ENCODE results near the gene UST. TPM values are rescaled to one million over a fixed set of nuclear protein-coding genes. Genes with fewer than 3 reads are reported as not detected.
"Not testable (repeated sequence)": the region's sequence is repeated elsewhere in the genome, so short reads cannot be mapped to it uniquely, and the experiment has no call there.

UST gene
- total RNA-seq, 1 donor from 2014 or later, result 5.5 TPM

GRCh38 chr6:148751793-148752170 is 5.0 kb downstream of the UST start:
- no peak for DNase-seq (ENCODE audit: low read depth, low spot score)
- Mint-ChIP-seq H3K9me3 (no peaks in the 10 kb centered on the region), H3K4me1 (peaks cover 8% of the 10 kb centered on the region), H3K27me3 (ENCODE audit: low read depth) (peaks cover 20% of the 10 kb centered on the region), H3K27ac (ENCODE audit: unreplicated experiment) (no peak overlapping the region), H3K36me3 (ENCODE audit: low read depth) (no peaks in the 10 kb centered on the region), H3K4me3 (no peak overlapping the region)
- TF ChIP-seq, protein P1, sequence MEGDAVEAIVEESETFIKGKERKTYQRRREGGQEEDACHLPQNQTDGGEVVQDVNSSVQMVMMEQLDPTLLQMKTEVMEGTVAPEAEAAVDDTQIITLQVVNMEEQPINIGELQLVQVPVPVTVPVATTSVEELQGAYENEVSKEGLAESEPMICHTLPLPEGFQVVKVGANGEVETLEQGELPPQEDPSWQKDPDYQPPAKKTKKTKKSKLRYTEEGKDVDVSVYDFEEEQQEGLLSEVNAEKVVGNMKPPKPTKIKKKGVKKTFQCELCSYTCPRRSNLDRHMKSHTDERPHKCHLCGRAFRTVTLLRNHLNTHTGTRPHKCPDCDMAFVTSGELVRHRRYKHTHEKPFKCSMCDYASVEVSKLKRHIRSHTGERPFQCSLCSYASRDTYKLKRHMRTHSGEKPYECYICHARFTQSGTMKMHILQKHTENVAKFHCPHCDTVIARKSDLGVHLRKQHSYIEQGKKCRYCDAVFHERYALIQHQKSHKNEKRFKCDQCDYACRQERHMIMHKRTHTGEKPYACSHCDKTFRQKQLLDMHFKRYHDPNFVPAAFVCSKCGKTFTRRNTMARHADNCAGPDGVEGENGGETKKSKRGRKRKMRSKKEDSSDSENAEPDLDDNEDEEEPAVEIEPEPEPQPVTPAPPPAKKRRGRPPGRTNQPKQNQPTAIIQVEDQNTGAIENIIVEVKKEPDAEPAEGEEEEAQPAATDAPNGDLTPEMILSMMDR (conservative IDR thresholded peaks at IDR 0.05), result no peak

DNA sequence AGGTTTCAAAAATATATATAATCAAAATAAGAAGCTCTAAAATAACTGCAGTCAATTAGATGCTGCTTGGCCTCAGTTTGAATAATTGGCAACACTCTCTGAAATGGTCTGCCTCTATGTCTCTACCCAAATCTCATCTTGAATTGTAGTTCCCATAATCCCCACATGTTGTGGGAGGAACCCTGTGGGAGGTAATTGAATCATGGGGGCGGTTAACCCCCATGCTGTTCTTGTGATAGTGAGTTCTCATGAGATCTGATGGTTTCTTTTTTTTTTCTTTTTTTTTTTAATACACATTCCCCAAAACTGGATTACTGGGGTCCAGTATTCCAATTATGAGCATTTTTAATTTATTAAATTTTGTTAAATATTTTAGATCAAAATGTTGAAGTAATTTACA is 8.5 kb downstream of the UST start:
- not testable (repeated sequence) for DNase-seq (ENCODE audit: low read depth, low spot score); H3K36me3 Mint-ChIP-seq (ENCODE audit: low read depth)

DNA sequence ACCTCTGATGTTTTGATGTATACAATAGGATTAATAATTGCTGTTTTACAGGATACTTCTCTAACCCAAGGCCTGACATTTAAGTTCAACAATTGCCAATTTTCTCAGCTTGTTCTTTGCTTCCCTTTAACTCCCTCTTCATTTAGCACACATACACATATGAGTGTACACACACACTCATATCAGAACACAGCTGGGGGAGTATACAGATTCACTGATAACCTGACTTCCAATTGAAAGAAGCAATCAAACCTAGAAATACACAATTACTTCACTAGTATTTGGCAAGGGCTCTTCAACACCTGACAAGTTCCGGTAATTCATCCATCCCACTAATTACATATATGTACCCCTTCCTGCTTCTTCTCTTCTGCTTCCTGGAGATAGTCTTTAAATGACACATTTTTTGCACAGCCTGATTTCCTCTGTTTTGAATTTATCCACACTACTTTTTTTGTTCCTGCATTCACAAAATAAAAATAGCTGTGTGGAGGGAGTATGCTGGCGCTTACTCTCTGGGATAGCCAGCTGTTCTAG is 11.2 kb downstream of the UST start:
- TF ChIP-seq, protein P1 (conservative IDR thresholded peaks at IDR 0.05), result no peak
- no peak for DNase-seq (ENCODE audit: low read depth, low spot score)
- Mint-ChIP-seq H3K9me3 (no peaks in the 10 kb centered on the region), H3K27ac (ENCODE audit: unreplicated experiment) (no peak overlapping the region), H3K27me3 (ENCODE audit: low read depth) (no peaks in the 10 kb centered on the region), H3K4me1 (peaks cover 38% of the 10 kb centered on the region), H3K36me3 (ENCODE audit: low read depth) (no peaks in the 10 kb centered on the region), H3K4me3 (no peak overlapping the region)

More for the DNA sequence above, 8.5 kb downstream of the UST start:
- H3K9me3 Mint-ChIP-seq; H3K4me3 Mint-ChIP-seq; H3K27ac Mint-ChIP-seq (ENCODE audit: unreplicated experiment); H3K27me3 Mint-ChIP-seq (ENCODE audit: low read depth): not testable (repeated sequence)
- H3K4me1 Mint-ChIP-seq, result peaks cover 13% of the 10 kb centered on the region

DNA sequence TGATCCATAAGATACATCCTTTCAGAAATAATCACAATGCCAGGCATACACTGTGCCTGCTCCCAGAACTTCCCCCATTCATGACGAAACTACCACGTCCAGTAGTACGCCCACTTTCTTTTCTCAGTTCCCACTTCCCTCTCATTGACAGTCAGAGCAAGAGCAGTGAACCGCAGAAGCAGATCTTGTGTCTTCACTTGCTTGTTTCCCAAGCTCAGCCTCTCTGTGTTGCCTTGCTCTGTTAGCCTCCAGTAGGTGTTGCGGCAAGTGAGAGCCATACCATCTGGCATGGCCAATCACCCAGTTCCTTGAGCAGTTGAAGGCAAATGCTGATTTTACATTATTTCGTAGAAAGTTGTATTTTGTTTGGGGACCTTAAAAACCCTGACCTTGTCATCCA is 11.7 kb downstream of the UST start:
- H3K4me1 Mint-ChIP-seq, result peaks cover 38% of the 10 kb centered on the region
- peaks cover 3% of the 10 kb centered on the region for H3K9me3 Mint-ChIP-seq
- H3K27ac Mint-ChIP-seq (ENCODE audit: unreplicated experiment), result peak overlapping the region; percentile 52

DNA sequence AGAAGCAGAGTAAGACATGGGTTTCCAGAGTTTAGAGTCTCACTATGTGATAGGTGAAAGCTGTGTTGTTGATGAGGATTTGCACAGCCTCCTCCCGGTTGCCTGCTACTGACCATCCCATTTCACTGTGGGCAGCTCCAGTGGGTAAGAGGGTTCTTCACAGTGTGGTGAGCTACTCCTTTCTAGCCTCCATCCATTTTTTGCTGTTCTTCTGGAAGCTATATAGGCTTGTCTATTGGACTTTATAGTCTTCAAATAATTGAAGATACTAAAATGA is 13.4 kb downstream of the UST start:
- DNase-seq (ENCODE audit: low read depth, low spot score), result no peak
- TF ChIP-seq, protein P1 (conservative IDR thresholded peaks at IDR 0.05), result no peak
- no peak overlapping the region for H3K4me3 Mint-ChIP-seq
- peaks cover 44% of the 10 kb centered on the region for H3K4me1 Mint-ChIP-seq
- no peaks in the 10 kb centered on the region for H3K27me3 Mint-ChIP-seq (ENCODE audit: low read depth)
- H3K9me3 Mint-ChIP-seq, result peaks cover 8% of the 10 kb centered on the region
- no peaks in the 10 kb centered on the region for H3K36me3 Mint-ChIP-seq (ENCODE audit: low read depth)
- H3K27ac Mint-ChIP-seq (ENCODE audit: unreplicated experiment), result no peak overlapping the region

More for the DNA sequence above, 11.7 kb downstream of the UST start:
- TF ChIP-seq, protein P1 (conservative IDR thresholded peaks at IDR 0.05), result no peak
- H3K27me3 Mint-ChIP-seq (ENCODE audit: low read depth), result no peaks in the 10 kb centered on the region
- no peak overlapping the region for H3K4me3 Mint-ChIP-seq
- no peaks in the 10 kb centered on the region for H3K36me3 Mint-ChIP-seq (ENCODE audit: low read depth)
- DNase-seq (ENCODE audit: low read depth, low spot score), result no peak

DNA sequence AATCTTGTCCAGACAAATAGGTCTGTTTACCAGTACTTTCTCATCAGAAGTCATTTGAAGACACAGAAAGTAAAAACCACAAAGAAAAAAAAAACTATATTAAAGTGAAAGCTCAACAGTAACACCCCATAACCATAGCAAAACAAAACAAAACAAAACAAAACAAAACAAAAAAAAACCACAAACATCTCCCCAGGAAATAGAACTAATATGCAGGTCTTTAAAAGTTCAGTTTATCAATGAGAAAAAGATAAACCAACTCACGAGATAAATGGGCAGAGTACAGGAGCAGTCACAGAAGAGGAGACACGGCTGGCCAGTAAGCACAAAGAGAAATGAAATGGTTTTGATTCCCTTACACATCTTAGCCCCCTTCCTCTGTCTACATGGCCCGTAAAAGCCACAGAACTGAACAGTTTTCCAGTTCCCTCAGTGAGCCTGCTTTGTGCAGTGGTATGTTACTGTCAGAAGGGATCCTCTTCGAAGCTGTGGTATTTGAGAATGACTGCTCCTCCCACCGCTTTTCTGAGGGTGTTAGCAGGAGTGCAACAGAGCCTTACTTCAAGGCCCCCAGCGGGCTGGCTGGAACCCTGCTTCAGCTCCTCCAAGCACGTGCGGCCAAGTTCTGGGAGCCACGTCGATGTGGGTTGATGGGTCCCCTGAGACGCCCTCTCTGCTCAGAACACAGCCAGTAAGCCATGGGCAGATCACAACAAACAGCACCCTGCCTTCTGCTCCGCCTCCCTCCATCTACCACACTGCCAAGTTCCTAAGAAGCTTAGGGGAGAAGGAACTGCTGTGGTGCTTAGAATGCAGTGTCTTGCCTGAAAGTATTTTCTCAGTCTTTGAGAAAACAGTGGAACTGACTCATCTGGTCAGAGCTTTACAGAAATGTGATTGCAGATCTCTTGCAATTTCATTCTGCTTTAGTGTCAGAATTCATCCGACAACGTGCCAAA is 14.0 kb downstream of the UST start:
- Mint-ChIP-seq H3K27me3 (ENCODE audit: low read depth) (no peaks in the 10 kb centered on the region), H3K9me3 (peaks cover 8% of the 10 kb centered on the region), H3K4me1 (peaks cover 44% of the 10 kb centered on the region), H3K27ac (ENCODE audit: unreplicated experiment) (no peak overlapping the region), H3K4me3 (no peak overlapping the region), H3K36me3 (ENCODE audit: low read depth) (no peaks in the 10 kb centered on the region)
- DNase-seq (ENCODE audit: low read depth, low spot score), result no peak
- TF ChIP-seq, protein P1 (conservative IDR thresholded peaks at IDR 0.05), result no peak
